ENCODE results near the gene KIF16B. TPM values are rescaled to one million over a fixed set of nuclear protein-coding genes. Genes with fewer than 3 reads are reported as not detected.

Gene KIF16B
- total RNA-seq, 1 donor from 2014 or later: 9.1 TPM

DNA sequence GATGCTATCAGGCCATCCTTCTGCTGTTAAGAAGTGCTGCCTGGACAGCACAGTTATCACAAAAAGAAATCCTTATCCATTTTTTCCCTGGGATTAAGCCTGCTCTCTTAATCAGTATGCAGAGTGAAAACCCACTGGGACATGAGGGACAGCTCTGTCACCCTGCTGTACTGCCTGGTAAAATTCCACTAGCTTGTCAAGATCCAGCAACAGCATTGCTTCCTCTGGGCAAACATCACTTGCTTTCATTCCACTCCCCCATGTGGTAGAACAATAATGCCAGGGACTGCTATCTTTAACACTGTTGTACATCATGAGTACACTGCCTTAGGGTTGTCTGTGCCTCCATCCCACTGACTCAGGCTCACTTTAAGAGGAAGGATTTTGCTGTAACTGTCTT lies 331.3 kb downstream of the KIF16B start:
- CTCF ChIA-PET: interaction anchor here (0.6 to 1.1 kb wide), 6 partner anchors 112 to 533 kb away, joined by 3 to 5 read pairs (median 4); no protein-coding TSS in a partner anchor
- Mint-ChIP-seq H3K27ac (no peak overlapping the region), H3K27me3 (peaks cover 3% of the 10 kb centered on the region), H3K9me3 (peaks cover 27% of the 10 kb centered on the region), H3K4me3 (no peak overlapping the region), H3K36me3 (ENCODE audit: low read depth) (peaks cover 6% of the 10 kb centered on the region), H3K4me1 (peaks cover 9% of the 10 kb centered on the region)
- ATAC-seq (ENCODE audit: low read depth) (no peak), DNase-seq (no peak)
- TF ChIP-seq, protein P1, sequence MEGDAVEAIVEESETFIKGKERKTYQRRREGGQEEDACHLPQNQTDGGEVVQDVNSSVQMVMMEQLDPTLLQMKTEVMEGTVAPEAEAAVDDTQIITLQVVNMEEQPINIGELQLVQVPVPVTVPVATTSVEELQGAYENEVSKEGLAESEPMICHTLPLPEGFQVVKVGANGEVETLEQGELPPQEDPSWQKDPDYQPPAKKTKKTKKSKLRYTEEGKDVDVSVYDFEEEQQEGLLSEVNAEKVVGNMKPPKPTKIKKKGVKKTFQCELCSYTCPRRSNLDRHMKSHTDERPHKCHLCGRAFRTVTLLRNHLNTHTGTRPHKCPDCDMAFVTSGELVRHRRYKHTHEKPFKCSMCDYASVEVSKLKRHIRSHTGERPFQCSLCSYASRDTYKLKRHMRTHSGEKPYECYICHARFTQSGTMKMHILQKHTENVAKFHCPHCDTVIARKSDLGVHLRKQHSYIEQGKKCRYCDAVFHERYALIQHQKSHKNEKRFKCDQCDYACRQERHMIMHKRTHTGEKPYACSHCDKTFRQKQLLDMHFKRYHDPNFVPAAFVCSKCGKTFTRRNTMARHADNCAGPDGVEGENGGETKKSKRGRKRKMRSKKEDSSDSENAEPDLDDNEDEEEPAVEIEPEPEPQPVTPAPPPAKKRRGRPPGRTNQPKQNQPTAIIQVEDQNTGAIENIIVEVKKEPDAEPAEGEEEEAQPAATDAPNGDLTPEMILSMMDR (IDR thresholded peaks at IDR 0.05): no peak
- POLR2A ChIA-PET: no interaction called here
- intact Hi-C loops (cut with micrococcal nuclease): loop anchor here (1.0 to 5.0 kb wide), 3 partner anchors 310 to 533 kb away; no protein-coding TSS in a partner anchor

DNA sequence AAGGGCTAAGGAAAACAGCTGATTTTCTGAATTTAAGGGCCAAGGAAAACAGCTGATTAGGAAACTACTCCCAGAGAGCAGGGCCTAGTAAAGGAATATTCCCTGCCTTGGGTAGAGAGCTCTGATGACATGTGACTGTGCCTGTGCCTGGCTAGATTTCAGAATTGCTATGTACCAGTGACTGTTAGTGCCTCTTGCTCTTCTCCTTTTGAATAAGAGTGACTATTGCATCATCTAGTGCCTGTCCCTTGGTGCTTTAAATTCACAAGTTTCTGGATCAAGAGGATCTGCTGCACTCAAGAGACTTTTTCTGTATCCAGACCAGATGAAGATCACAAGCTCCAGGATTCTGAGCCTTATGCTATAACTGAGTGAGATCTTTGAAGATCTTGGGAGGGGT lies 332.9 kb downstream of the KIF16B start:
- peaks cover 6% of the 10 kb centered on the region for H3K36me3 Mint-ChIP-seq (ENCODE audit: low read depth)
- H3K4me1 Mint-ChIP-seq: peaks cover 9% of the 10 kb centered on the region
- no peak overlapping the region for H3K27ac Mint-ChIP-seq
- peaks cover 27% of the 10 kb centered on the region for H3K9me3 Mint-ChIP-seq
- no peak for ATAC-seq (ENCODE audit: low read depth)
- ChIA-PET CTCF (no interaction called here), POLR2A (no interaction called here)
- no peak overlapping the region for H3K4me3 Mint-ChIP-seq
- DNase-seq: no peak
- no peaks in the 10 kb centered on the region for H3K27me3 Mint-ChIP-seq
- TF ChIP-seq, protein P1 (IDR thresholded peaks at IDR 0.05): no peak
- intact Hi-C loops (cut with micrococcal nuclease): loop anchor here (5.0 kb wide), 1 partner anchor 308 kb away; no protein-coding TSS in a partner anchor

DNA sequence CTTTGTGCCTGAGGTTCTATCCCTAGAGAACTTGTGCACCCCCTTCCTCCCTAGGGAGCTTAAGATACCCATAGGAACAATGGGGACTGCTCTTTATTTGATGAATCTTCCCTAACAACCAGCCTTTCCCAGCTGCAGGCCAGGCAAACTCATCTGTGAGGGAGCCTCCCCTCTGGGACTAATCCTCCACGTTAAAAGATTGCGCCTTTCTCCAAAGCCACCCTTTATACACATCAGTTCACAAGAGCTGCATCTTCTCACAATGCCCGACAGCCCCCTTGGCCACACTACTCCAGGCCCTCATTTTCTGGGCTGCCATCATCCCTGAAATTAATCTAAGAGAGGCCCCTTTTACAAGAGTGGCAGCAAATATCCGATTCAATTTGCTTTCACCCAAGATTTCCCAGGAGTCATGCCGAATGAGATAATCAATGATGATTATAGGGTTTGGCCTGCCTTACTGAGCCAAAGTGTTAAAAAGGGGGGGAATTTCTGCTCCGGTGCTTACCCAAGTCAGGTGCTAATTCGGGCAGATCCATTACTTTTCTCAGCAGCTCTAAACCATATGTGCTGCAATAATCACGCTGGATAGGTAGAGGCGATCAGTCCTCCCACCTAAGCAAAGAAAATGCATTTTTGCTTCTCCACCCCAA lies 336.5 kb downstream of the KIF16B start:
- DNase-seq: no peak
- POLR2A ChIA-PET: no interaction called here
- TF ChIP-seq, protein P1 (IDR thresholded peaks at IDR 0.05): no peak
- Mint-ChIP-seq H3K4me3 (no peak overlapping the region), H3K27ac (no peak overlapping the region), H3K36me3 (ENCODE audit: low read depth) (peaks cover 6% of the 10 kb centered on the region), H3K27me3 (peaks cover 2% of the 10 kb centered on the region), H3K9me3 (peaks cover 27% of the 10 kb centered on the region), H3K4me1 (no peaks in the 10 kb centered on the region)
- CTCF ChIA-PET: no interaction called here
- ATAC-seq (ENCODE audit: low read depth): no peak
- intact Hi-C loops (cut with micrococcal nuclease): no loop called here

DNA sequence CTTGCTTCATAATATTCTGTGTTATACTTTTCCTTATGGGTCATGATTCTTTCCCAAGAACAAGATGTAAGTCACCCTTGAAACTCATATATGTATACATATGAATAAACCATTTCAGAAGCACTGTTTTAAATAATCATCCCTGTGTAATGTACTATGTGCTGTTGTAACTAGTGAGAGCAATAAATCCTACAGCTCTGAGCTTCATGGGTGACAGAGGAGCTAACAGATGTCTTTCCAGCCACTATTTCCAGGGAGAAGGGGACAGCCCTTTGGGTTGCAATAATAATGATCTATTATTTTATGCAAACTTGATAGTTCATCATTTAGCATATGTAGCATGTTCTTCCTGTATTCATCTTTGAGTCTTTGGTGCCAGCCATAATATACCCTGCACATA lies 342.8 kb downstream of the KIF16B start:
- intact Hi-C loops (cut with micrococcal nuclease): no loop called here
- TF ChIP-seq, protein P1 (IDR thresholded peaks at IDR 0.05): no peak
- ChIA-PET CTCF (interaction anchor here (1.2 kb wide), 1 partner anchor 245 kb away, joined by 3 read pairs; no protein-coding TSS in a partner anchor), POLR2A (no interaction called here)
- ATAC-seq (ENCODE audit: low read depth): no peak
- no peak overlapping the region for H3K27ac Mint-ChIP-seq
- no peaks in the 10 kb centered on the region for H3K4me1 Mint-ChIP-seq
- DNase-seq: no peak
- no peaks in the 10 kb centered on the region for H3K36me3 Mint-ChIP-seq (ENCODE audit: low read depth)
- H3K27me3 Mint-ChIP-seq: peaks cover 2% of the 10 kb centered on the region
- H3K4me3 Mint-ChIP-seq: no peak overlapping the region
- H3K9me3 Mint-ChIP-seq: no peaks in the 10 kb centered on the region

- no peaks in the 10 kb centered on the region for H3K36me3 Mint-ChIP-seq (ENCODE audit: low read depth)
- TF ChIP-seq, protein P1 (IDR thresholded peaks at IDR 0.05): no peak
- DNase-seq (no peak), ATAC-seq (ENCODE audit: low read depth) (no peak)
- CTCF ChIA-PET: interaction anchor here (1.2 kb wide), 1 partner anchor 246 kb away, joined by 3 read pairs; no protein-coding TSS in a partner anchor
- H3K9me3 Mint-ChIP-seq: no peaks in the 10 kb centered on the region
- peaks cover 2% of the 10 kb centered on the region for H3K27me3 Mint-ChIP-seq
- no peak overlapping the region for H3K4me3 Mint-ChIP-seq
- POLR2A ChIA-PET: no interaction called here
- H3K27ac Mint-ChIP-seq: no peak overlapping the region
- intact Hi-C loops (cut with micrococcal nuclease): no loop called here
- no peaks in the 10 kb centered on the region for H3K4me1 Mint-ChIP-seq
Observed at GRCh38 chr20:16229813-16230212, 343.4 kb downstream of the KIF16B start.

Data from activated B cell treated with CpG ODN at 0.5 μM for 24 hours (primary cell).